Measurements from ENCODE around the gene TPSB2. TPM values are rescaled to one million over a fixed set of nuclear protein-coding genes. Genes with fewer than 3 reads are reported as not detected.
A peak's percentile ranks its signal among the peaks of the same experiment; 100 is the strongest.

Gene TPSB2
- total RNA-seq, 1 experiment from 2014 or later: not detected

- TF ChIP-seq CTCF (conservative IDR thresholded peaks at IDR 0.05) (no peak), EZH2 (IDR thresholded peaks at IDR 0.05; ENCODE audit: low read depth) (no peak)
- no peak overlapping the region for H3K4me2 ChIP-seq
- no peak overlapping the region for H3K27ac ChIP-seq
- H3K9me3 ChIP-seq (ENCODE audit: insufficient read depth, low read depth): no peaks in the 10 kb centered on the region
- ChIA-PET CTCF (no interaction called here), POLR2A (ENCODE audit: unreplicated experiment) (no interaction called here)
- no peak overlapping the region for H3K4me3 ChIP-seq
- no peak overlapping the region for H2AFZ ChIP-seq
- H3K79me2 ChIP-seq (ENCODE audit: low read depth): no peaks in the 10 kb centered on the region
- BruUV-seq (replicated peaks): no TSS peak
- 0 out of 2 replicates have a peak, but pooled peaks cover 3% of the 10 kb centered on the region for H4K20me1 ChIP-seq (ENCODE audit: insufficient read depth)
- H3F3A ChIP-seq (ENCODE audit: insufficient read depth, low read depth): no peaks in the 10 kb centered on the region
- intact Hi-C loops (cut with micrococcal nuclease; ENCODE audit: unreplicated experiment): no loop called here
- peaks cover 61% of the 10 kb centered on the region; the same call in 1 of the 2 replicates for H3K27me3 ChIP-seq (ENCODE audit: insufficient read depth, low read depth)
- no peak for DNase-seq
- no peaks in the 10 kb centered on the region for H3K9me2 ChIP-seq (ENCODE audit: insufficient read depth)
- H3K4me1 ChIP-seq (replicated peaks; ENCODE audit: insufficient read depth): peaks cover 6% of the 10 kb centered on the region; the same call in 1 of the 2 replicates
- H3K36me3 ChIP-seq (ENCODE audit: low read depth): no peaks in the 10 kb centered on the region
Measured at GRCh38 chr16:1184156-1184868, 45.7 kb downstream of the TPSB2 start.

- ChIA-PET POLR2A (ENCODE audit: unreplicated experiment) (no interaction called here), CTCF (no interaction called here)
- H3K9me2 ChIP-seq (ENCODE audit: insufficient read depth): no peaks in the 10 kb centered on the region
- H3K4me3 ChIP-seq: no peak overlapping the region
- H3K4me2 ChIP-seq: no peak overlapping the region
- no peaks in the 10 kb centered on the region for H3K79me2 ChIP-seq (ENCODE audit: low read depth)
- no peaks in the 10 kb centered on the region for H3K9me3 ChIP-seq (ENCODE audit: insufficient read depth, low read depth)
- peaks cover 6% of the 10 kb centered on the region; the same call in 1 of the 2 replicates for H3K4me1 ChIP-seq (replicated peaks; ENCODE audit: insufficient read depth)
- TF ChIP-seq CTCF (conservative IDR thresholded peaks at IDR 0.05) (no peak), EZH2 (IDR thresholded peaks at IDR 0.05; ENCODE audit: low read depth) (no peak)
- DNase-seq: peak in 1 of 2 experiments; percentile 52
- H3K36me3 ChIP-seq (ENCODE audit: low read depth): no peaks in the 10 kb centered on the region
- no peak overlapping the region for H2AFZ ChIP-seq
- H3K27me3 ChIP-seq (ENCODE audit: insufficient read depth, low read depth): peaks cover 63% of the 10 kb centered on the region
- no peak overlapping the region for H3K27ac ChIP-seq
- BruUV-seq (replicated peaks): no TSS peak
- no peaks in the 10 kb centered on the region for H4K20me1 ChIP-seq (ENCODE audit: insufficient read depth)
- H3F3A ChIP-seq (ENCODE audit: insufficient read depth, low read depth): no peaks in the 10 kb centered on the region
- intact Hi-C loops (cut with micrococcal nuclease; ENCODE audit: unreplicated experiment): no loop called here
Measured at GRCh38 chr16:1182950-1183907, 46.8 kb downstream of the TPSB2 start.

DNA sequence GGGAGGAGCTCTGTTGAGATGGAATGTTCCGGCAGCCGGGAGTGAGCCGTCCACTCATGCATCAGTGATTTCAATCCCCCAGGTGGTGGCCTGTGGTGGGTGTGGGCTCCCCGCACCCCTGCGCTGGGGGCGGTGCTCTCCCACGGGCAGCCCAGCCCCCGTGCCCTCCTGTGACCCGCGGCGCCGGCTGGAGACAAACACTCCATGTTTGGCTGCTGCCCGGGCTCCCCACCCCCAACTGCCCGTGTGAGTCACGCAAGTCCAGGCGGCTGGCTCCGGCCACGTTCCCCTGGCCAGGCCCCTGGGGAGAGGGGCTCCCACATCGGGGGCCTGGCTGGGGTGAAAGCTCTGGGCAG lies 47.7 kb downstream of the TPSB2 start:
- H3K4me2 ChIP-seq: peak overlapping the region; percentile 67
- H3K4me1 ChIP-seq (replicated peaks; ENCODE audit: insufficient read depth): peaks cover 6% of the 10 kb centered on the region; the same call in 1 of the 2 replicates
- intact Hi-C loops (cut with micrococcal nuclease; ENCODE audit: unreplicated experiment): no loop called here
- H4K20me1 ChIP-seq (ENCODE audit: insufficient read depth): no peaks in the 10 kb centered on the region
- no peaks in the 10 kb centered on the region for H3K9me3 ChIP-seq (ENCODE audit: insufficient read depth, low read depth)
- POLR2A ChIA-PET (ENCODE audit: unreplicated experiment): no interaction called here
- H3F3A ChIP-seq (ENCODE audit: insufficient read depth, low read depth): no peaks in the 10 kb centered on the region
- BruUV-seq (replicated peaks): no TSS peak
- peaks cover 65% of the 10 kb centered on the region for H3K27me3 ChIP-seq (ENCODE audit: insufficient read depth, low read depth)
- no peaks in the 10 kb centered on the region for H3K36me3 ChIP-seq (ENCODE audit: low read depth)
- H3K4me3 ChIP-seq: no peak overlapping the region
- H2AFZ ChIP-seq: no peak overlapping the region
- H3K27ac ChIP-seq: no peak overlapping the region
- peak in 1 of 2 experiments; percentile 74 for DNase-seq
- CTCF ChIA-PET: no interaction called here
- TF ChIP-seq EZH2 (IDR thresholded peaks at IDR 0.05; ENCODE audit: low read depth) (no peak), CTCF (conservative IDR thresholded peaks at IDR 0.05) (no peak)
- no peaks in the 10 kb centered on the region for H3K9me2 ChIP-seq (ENCODE audit: insufficient read depth)
- no peaks in the 10 kb centered on the region for H3K79me2 ChIP-seq (ENCODE audit: low read depth)
